HL-60/S4 treated with retinoic acid at 250 ng/mL for 4 days and 3 days (cell line): Measurements from ENCODE around the gene WNT11.

Experiments used
- in situ Hi-C: fragments of 300-500 bp; cut with MboI; formaldehyde crosslinking; loops from 2 replicates; pipeline ENCODE4 v1.7.0; 2022; ENCODE audit warnings: low sequenced_read_pairs

Gene WNT11

GRCh38 chr11:76157891-76158290 is 48.4 kb downstream of the WNT11 start:
- in situ Hi-C loops = no loop called here

GRCh38 chr11:76156971-76157427 is 49.3 kb downstream of the WNT11 start:
- in situ Hi-C loops = no loop called here

GRCh38 chr11:76155500-76156227 is 50.6 kb downstream of the WNT11 start:
- in situ Hi-C loops = no loop called here

GRCh38 chr11:76153571-76153923 is 52.8 kb downstream of the WNT11 start:
- in situ Hi-C loops = no loop called here

GRCh38 chr11:76152741-76153570 is 53.3 kb downstream of the WNT11 start:
- in situ Hi-C loops = no loop called here

- in situ Hi-C loops = no loop called here
These were observed 54.1 kb downstream of the WNT11 start for GRCh38 chr11:76152086-76152681.

GRCh38 chr11:76151556-76152085 is 54.7 kb downstream of the WNT11 start:
- in situ Hi-C loops = no loop called here

- in situ Hi-C loops = no loop called here
These were observed 56.2 kb downstream of the WNT11 start for GRCh38 chr11:76150141-76150540.

- in situ Hi-C loops = loop anchor here (10.0 kb wide), 1 partner anchor 245 kb away; no protein-coding TSS in a partner anchor
These were observed 56.6 kb downstream of the WNT11 start for GRCh38 chr11:76149713-76150112.

GRCh38 chr11:76148941-76149613 is 57.2 kb downstream of the WNT11 start:
- in situ Hi-C loops = loop anchor here (10.0 kb wide), 1 partner anchor 244 kb away; no protein-coding TSS in a partner anchor

- in situ Hi-C loops = loop anchor here (10.0 kb wide), 1 partner anchor 243 kb away; no protein-coding TSS in a partner anchor
These were observed 58.1 kb downstream of the WNT11 start for GRCh38 chr11:76148231-76148630.

GRCh38 chr11:76147106-76147740 is 59.1 kb downstream of the WNT11 start:
- in situ Hi-C loops = loop anchor here (10.0 kb wide), 1 partner anchor 242 kb away; no protein-coding TSS in a partner anchor

GRCh38 chr11:76143274-76143673 is 63.0 kb downstream of the WNT11 start:
- in situ Hi-C loops = loop anchor here (10.0 kb wide), 1 partner anchor 238 kb away; no protein-coding TSS in a partner anchor

GRCh38 chr11:76141901-76142588 is 64.3 kb downstream of the WNT11 start:
- in situ Hi-C loops = loop anchor here (10.0 kb wide), 1 partner anchor 237 kb away; no protein-coding TSS in a partner anchor

GRCh38 chr11:76140912-76141574 is 65.3 kb downstream of the WNT11 start:
- in situ Hi-C loops = loop anchor here (10.0 kb wide), 1 partner anchor 236 kb away; no protein-coding TSS in a partner anchor

GRCh38 chr11:76139314-76139713 is 67.0 kb downstream of the WNT11 start:
- in situ Hi-C loops = no loop called here
